ENCODE measurements around the gene CRISP3.

Gene CRISP3

GRCh38 chr6:49692534-49692933 is 51.7 kb downstream of the CRISP3 start:
- in situ Hi-C loops (cut with HindIII; ENCODE audit: low sequenced_read_pairs), result no loop called here
